ENCODE data around the gene GRID1.

The GRID1 gene

DNA sequence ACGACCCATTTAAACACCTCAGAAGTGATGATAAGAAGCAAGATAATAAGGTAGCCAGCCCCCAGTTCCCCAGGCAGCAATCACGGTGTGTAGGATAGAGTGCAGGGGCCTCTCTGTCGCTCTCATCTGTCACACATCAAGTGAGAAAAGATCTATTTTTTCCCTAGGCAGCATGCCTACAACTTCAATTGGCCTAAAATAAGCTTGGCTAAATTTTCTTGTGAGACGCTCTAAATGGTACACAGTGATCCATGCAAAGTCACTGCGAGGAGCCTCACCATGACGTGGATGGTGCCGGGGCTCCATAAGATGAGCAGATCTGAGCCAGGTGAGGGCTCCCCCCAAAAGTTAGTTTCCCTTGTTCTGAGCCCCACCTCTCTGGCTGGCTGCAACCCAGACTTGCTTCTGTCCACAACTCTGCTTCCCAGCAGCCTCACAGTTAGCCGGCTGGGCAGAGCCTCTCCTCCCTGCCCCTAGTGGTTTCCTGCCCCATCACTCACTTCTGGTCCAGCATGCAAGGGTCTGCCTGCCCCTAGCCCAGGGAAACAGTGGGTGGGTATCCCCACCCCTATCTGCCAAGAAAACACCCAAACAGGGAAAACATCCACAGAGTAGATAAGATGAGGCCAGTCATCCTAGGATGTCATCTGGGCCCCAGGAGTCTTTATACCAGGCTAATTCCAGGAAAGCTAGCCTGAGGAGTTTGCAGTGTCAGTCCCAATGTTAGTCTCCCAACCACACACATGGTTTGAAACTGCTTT, 342.1 kb downstream of the GRID1 start:
- no peak for DNase-seq

DNA sequence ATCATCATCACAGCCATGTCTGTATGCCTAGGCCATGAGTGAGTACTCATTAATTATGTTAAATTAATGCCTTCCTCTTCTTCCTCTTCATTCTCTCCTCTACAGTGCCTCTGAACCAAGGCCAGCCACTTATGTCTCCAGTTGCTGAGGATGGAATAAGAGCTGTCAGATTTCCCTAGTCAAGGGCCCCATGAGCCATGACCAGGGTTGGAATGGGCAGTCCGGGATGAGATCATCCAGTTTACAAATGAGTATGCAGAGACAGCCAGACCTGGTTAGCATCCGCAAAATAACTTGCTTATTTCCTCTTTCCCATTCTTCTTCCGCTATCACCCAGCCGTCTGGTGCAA, 342.7 kb downstream of the GRID1 start:
- DNase-seq, result no peak

DNA sequence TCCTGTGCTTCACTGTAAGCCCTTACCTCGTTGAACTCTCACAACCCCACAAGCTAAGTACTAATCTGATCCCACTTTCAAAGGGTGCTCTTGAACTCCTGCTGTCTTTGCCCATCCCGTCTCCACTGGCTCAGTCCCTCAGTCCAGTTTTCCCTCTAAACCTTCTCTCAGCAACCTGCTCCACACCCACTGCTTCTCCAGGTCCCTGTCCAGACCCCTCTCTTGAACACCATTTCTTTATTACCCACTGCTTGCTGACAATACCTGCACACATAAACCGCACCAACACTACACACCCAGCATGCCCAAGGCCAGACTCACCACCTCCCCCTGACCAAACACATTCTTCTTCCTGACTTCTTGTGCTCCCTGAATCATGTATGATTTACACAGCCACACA, 343.3 kb downstream of the GRID1 start:
- DNase-seq, result no peak

DNA sequence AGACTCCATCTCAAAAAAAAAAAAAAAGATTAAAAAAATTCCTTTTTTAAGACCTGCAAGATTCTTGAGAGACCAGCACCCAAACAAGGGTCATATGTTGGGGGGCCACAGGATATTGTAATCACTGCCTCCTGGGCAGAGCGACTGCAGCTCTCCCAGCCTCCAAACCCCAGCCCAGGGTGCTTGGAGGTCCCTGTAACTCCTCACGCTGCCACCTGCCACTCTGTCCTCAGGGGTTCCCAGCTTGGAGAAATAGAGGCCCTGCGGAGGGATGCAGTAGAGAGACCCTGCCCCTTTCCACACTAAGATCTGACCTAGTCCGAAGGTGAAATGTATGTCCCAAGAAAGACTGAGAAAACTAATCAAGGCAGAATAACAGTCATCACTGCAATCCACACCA, 343.7 kb downstream of the GRID1 start:
- no peak for DNase-seq

DNA sequence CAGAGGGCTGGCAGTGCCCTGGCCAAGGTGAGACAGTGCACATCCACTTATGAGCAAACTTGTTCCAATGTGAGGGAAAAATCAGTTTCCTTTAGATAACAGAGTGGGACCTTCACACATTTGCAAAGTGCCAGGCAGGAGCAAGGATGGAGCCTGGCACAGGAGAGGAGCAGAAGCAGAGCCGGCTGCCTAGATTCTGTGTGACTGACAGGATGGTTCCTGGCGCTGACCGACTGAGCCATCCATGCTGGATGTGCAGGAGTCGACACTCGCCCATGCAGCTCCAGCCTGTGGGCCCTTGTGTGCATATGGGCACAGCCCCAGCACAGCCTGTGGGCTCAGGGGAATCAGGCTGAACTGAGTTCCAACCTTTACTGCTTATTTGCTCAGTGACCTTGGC, 346.5 kb downstream of the GRID1 start:
- no peak for DNase-seq

DNA sequence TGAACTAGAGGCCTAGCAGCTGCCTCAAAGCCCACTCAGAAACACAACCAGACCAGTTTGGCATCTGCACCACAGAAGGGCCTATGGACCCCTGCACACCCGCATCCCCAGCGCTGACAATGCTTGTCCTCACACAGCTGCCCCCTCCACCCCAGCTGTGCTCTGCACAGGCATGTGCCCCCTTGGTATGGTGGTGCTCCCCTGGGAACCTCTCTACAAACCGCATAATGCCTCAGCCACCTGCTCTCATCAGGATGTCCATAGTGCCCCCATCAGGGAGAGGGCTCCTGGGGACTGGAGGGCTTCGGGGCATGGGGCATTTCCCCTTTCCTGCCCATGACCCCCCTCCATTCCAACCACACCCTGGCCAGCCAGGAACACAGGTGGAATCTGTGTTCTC, 347.5 kb downstream of the GRID1 start:
- no peak for DNase-seq

DNA sequence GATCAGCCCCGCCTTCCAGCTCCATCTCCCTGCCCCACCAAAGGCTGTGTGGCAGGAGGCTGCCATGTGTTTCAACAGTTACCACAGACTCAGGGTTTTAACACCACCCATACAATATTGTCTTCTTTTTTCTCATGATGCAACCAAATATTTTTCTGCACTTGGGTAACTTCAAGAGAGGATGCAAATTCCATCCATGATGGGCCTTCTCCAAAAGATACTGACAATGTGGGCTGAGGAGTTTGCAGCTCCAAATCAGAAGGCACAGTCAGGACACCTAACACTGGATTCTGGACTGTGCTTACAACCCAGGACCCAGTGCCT, 347.9 kb downstream of the GRID1 start:
- DNase-seq, result no peak

DNA sequence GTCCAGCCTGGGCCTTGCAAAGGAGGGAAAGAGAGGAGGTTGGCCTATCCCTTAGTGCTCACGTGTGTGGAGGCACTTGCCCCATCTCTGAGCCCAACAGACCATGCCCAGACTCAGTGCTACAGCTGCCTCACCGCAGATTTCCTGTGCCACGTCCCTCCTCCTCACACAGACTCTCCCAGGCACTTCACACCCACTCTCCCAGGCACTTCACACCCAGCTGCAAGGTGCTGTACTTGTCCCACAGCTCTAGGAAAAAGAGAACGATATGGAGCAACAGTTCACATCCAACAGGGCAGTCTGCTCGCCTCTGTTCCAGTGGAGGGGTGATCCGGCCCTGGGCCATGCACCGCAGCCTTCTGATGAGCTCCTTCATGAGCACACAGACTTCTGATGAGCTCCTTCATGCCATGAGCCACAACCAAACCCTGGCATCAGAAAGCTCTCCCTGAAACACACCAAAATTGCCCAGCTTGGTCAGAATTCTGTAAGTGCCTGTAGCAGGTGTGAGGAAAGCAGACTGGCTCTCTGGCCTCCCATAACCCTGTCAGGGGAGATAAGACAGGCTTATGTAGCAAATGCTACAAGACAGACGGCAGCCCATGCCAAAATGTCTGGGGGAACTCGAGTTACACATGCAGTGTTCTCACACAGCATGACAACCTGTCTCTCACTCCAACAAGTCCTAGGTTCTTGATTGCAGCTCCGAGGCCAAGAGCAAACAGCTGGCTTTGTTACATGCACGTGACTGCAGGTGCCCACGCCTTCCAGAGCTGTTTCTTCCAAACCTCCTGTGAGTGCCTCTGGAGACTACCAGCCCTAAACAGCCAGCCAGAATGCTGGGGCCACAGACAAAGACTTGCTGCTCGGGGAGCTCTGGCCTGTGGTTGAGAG, 348.5 kb downstream of the GRID1 start:
- no peak for DNase-seq

DNA sequence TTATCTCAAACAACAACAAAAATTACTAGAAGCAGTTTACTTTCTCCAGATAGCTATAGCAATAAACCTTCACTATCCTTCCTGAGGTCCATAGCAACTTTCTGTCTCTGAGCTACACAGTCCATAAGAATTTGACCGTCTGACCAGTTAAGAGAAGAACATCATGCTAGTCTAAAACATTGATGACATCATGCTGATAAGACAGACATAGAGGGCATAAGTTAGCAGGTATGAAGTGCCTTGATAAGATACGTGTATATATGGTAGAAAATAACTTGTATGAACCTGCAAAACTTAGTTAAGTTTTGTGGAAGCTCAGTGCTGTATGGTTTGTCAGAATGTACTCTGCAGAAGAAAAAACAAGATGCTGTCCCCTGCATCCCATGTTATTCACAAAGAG, 353.0 kb downstream of the GRID1 start:
- DNase-seq, result no peak

DNA sequence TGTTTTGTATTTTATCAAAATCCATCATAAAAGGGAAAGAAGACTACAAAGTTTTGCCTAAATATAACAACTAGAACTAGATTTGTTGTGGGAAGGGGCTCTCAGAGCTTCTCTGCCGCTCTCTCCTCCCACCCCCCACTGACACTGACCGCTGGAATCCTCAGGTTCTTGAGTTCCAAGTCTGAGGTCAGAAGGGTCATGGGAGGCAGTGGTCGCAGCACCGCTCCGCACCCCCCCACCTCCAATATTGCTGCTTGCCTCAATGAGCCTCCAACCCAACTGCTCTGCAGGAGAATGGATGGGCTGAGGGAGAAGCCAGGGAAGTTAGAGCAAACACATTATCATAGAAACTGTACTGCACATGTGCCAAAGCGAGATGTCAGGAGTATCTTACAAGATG, 359.4 kb downstream of the GRID1 start:
- no peak for DNase-seq

DNA sequence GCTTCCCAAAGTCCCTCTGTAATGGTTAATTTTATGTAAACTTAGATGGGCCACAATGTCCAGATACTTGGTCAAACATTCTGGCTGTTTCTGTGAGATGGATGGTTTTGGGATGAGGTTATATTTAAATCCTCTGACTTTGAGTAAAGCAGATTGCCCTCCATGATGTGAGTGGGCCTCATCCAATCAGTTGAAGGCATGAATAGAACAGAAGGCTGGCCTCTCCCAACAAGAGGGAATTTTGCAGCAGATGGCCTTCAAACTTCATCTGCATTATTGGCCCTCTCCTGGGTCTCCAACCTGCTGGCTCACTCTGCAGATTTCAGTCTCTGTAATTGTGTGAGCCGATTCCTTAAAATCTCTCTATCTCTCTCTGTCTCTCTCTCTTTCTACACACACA, 362.3 kb downstream of the GRID1 start:
- DNase-seq, result no peak

DNA sequence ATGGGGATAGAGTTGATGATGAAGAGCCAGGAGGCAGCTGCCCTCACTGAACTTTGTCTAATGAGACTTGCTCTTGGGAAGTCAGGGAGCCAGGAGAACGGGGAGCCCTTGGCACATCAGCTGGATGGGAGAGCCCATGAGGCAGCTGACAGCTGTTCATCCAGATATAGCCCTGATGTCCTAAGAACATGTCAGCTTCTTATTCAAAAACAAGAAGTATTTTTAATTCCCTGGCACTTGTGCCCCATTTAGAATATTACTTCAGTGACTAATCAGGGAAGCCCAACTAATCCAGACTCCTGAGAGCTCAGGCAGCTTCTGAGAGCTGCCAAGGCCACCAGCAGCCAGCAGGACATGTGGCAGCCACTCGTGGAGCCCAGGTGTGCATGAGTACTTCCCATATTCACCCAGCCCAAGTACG, 363.4 kb downstream of the GRID1 start:
- DNase-seq, result no peak

DNA sequence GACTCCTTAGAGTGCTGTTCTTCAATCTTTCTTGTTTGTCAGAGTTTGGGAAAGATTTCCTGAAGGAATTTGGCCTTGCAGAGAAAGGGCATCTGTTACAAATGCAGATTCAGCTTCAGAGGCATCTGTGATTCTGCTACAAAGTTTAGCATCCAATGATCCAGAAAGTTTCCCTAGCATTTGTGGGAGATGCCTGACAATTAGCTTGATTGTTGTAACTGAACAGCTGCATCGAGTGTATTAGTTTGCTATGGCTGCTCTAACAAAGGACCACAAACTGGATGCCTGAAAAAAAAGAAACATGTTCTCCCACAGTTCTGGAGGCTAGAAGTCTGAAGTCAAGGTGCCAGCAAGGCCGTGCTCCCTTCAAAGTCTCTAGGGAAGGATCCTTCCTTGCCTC, 365.1 kb downstream of the GRID1 start:
- DNase-seq, result peak in 1 of 2 donors; percentile 15

DNA sequence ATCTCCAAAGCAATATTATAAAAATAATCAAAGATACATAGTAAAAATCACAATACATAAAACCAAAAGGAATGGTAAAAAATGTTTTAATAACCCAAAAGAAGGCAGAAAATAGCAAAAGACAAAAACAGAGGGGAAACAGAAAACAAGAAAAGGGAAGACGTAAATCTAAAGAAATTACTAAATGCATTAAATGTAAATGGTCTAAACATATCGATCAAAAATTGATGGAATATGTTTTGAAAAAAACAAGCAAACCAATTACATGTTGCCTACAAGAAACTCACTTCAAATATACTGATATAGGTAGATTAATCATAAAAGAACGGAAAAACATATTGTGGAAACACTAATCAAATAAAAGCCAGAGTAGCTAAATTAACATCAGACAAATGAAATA, 369.1 kb downstream of the GRID1 start:
- no peak for DNase-seq

DNA sequence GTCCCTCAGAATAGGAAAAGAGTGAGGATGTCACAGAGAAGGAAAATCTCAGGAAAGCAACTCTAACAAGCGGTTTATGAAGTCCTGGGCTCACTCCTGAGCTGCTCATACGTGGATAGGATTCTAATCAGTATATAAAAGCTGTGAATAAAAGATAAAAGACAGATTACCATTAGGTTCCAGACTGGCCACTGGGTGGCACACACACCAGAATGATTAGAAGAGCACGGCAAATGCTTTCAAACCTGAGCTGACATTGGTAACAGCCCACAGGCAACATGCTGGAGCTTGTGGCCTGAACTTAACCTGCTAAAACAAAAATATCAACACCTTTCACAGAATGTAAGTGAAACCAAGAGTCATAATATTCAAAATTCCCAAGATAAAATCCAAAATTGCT, 370.8 kb downstream of the GRID1 start:
- DNase-seq, result peak; percentile 20 to 61

DNA sequence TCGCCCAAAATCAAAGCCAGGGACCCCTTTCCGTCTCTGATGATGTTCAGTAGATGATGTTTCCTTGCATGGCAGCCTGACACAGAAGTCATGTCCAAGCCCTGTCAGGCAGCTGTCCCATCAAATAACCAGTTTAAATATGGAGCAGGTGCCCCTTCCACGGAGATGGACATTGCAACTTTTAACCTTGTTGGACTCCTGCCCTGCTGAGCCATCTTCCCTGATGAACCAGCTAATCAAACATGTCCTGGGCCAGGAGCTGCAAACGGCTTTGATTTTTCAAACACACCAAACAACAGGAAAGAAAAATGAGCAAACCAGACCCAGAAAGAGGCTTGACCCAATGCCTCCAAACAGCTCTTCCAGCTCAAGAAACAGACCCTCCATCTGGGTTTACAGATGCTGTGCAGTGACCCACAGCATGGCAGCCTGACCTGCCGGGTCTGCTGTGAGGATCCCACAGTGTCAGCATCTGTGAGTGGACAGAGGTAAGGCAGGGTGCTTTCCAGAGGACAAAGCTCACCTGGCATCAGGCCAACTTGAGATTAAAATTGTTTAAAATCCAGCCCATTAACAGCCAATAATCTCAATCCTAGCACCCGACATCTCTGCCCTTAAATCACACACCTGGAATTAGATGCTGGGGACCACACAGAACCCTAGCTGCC, 372.6 kb downstream of the GRID1 start:
- no peak for DNase-seq

DNA sequence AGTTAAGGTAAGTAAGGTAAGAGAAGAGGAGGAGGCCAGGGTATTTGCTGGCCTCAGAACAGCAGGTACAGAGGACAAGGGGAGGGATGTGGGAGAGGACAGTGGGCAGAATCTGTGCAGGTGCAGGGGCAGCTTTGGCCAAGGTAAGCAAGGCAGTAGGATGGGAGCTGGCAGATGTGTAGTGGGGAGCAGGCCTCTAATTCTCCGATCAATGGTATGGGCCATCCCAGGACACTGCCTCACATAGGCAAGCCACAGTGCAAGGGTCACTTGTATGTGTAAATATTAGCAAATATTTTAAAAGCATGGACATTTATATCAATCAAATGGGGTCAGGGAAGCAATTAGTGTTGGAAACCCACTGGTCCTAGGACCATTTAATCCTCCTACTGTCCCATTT, 373.5 kb downstream of the GRID1 start:
- no peak for DNase-seq

DNA sequence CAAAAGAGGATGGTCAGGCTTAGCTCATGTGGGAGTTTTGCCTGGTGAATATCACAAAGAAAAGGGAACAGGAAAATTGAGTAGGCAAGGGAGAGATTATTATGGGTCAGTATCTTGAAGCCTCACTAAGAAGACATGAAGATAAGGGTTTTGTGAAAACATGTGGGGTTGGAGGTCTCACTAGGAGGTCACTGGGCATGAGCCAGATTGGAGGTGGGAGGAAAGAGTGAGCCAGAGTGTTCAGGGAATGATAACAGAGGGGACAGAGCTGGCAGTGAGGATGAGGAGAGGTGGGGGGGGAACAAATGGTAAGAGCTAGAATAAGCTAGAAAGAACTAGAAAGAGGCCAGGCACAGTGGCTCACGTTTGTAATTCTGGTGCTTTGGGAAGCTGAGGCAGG, 374.3 kb downstream of the GRID1 start:
- no peak for DNase-seq

DNA sequence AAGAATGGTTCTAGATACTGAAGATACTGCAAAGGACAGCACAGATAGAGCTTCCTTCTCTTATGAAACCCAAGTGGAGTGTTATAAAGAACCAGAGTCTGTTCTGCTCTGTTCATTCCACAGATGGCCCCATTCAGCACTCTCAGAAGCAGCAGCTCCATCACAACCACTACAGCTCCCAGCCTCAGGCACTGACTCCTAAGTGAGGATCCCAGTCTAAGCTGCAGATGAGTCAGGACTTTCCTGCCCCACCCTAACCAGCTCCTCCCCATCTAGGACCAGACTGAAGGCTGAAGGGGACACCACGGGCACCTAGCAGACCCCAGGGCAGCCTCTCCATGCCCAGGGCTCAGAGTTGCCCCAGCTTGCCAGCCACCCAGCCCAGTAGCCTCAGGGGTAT, 379.8 kb downstream of the GRID1 start:
- DNase-seq, result peak in 1 of 2 donors; percentile 11

DNA sequence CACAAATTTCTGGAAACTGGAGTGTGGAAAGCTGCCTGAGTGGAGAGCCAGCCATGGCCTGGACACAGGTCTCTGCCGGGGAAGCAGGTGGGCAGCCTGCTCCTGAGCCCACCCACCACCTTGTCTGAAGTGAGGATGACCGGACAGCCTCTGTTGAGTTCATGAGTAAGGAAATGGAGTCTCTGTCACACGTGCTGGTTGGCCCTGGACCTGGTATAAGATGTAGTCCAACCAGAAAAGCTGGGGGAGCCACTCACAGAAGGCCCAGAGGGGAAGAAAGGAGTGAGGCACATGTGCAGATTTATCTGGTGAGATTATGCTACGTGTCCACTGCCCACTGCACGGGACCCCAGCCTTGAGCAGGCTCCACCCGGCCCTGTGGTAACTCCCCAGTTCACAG, 383.5 kb downstream of the GRID1 start:
- DNase-seq, result no peak

DNA sequence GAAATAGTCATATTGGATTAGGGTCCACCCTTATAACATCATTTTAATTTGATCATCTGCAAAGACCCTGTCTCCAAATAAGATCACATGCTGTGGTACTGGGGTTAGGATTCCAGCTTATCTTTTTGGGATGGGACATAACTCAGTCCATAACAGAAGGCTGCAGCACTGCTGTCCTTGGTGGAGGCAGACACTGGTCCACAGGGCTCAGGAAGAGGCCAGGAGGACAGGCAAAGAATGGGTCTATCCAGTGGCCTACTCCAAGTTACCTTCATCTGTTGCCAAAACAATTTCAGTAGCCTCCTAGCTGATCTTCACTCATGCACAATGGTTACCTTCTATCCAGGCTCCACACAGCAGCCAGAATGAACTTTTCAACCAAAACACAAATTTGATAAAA, 387.0 kb downstream of the GRID1 start:
- DNase-seq, result no peak

DNA sequence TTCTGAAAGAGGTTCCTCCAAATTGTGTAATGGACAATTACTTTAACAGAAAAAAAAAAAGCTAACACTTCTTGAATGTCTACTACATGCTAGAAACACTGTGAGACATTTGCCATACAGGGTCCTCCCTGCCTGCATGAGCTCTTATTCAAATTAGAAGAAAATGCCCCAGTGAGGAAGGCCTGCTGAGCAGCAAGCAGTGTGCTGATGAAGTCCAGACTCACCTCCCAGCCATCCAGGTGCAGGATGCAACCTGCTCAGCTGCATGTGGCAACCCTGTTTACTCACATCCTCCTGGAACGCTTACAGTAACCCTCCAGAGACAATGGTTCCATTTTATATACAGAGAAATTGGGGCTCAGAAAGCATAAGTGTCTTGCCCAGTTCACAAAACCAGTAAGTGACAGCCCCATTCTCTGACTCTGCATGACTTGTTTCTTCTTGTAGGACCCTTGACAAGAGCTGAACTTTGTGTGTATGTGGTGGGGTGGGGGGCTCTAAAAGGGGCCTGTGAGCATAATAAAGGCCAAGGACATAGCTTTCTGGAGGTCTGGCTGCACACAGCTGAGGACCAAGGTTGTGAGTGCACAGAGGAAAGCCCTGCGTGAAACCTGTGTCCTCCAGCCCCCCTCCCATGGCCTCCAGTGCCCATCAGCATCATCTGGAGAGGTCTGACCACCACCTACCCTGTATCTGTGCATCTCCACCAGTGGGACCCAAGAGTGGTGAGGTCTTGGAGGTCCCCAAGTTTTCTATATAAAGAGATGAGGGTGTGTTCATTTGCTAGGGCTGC, 387.8 kb downstream of the GRID1 start:
- no peak for DNase-seq

DNA sequence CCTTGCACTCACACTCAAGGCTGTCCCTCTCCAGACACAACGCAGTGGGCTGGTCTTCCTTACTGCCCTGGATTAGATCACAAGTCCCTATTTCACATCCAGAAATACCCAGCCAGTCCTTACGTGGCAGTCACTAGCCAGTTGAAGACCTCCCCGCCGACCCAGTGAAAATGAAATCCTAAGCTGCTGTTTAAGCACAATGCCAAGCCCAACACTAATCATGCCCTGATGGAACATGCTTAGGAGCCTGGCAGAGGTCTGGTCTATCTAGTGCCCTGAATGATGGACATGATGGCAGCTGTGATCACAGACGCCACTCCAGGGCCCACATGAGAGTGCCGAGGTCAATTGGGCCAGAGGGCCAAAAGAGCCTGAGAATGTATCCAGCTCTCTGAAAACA, 389.0 kb downstream of the GRID1 start:
- DNase-seq, result no peak
